ENCODE measurements around the gene VGLL2. TPM values are rescaled to one million over a fixed set of nuclear protein-coding genes. Genes with fewer than 3 reads are reported as not detected.

The VGLL2 gene
- polyA plus RNA-seq, 1 of the 3 experiments (the other 2 are of a cell fraction): 0.02 TPM

GRCh38 chr6:117229870-117230269 lies 35.5 kb upstream of the VGLL2 start:
- Histone ChIP-seq H3K79me2 (ENCODE audit: insufficient read depth) (no peaks in the 10 kb centered on the region), H3K4me1 (ENCODE audit: control insufficient read depth in 1 of 2, insufficient read depth in 2 of 2, low read depth in 1 of 2, low read length in 1 of 2) (no peaks in the 10 kb centered on the region), H3K27ac (ENCODE audit: low read depth in 2 of 2, low read length in 1 of 2) (no peak overlapping the region), H3K9me2 (no peaks in the 10 kb centered on the region), H3K9me3 (no peaks in the 10 kb centered on the region), H3K36me3 (replicated peaks in 1 of 2; ENCODE audit: control insufficient read depth in 1 of 2, insufficient read depth in 2 of 2, low read length in 1 of 2) (no peaks in the 10 kb centered on the region), H3K27me3 (ENCODE audit: insufficient read depth) (no peaks in the 10 kb centered on the region), H3F3A (replicated peaks; ENCODE audit: insufficient read depth) (no peaks in the 10 kb centered on the region), H3K9ac (no peak overlapping the region), H3K4me2 (no peak overlapping the region), H4K20me1 (ENCODE audit: insufficient read depth) (no peaks in the 10 kb centered on the region), H3K4me3 (ENCODE audit: low read depth in 2 of 2, low read length in 1 of 2) (no peak overlapping the region), H2AFZ (ENCODE audit: low read depth) (no peak overlapping the region)
- CTCF ChIA-PET: no interaction called here
- no peak for DNase-seq
- TF ChIP-seq GABPA (IDR thresholded peaks at IDR 0.05; ENCODE audit: low read depth): no peak
- 0% methylated on average over 1 of the region's 1 CpG for WGBS (ENCODE audit: low lambda C conversion rate)
- POLR2A ChIA-PET: no interaction called here

GRCh38 chr6:117231466-117231865 lies 33.9 kb upstream of the VGLL2 start:
- no peak overlapping the region for H3K27ac ChIP-seq (ENCODE audit: low read depth in 2 of 2, low read length in 1 of 2)
- no peak overlapping the region for H3K9ac ChIP-seq
- H4K20me1 ChIP-seq (ENCODE audit: insufficient read depth): no peaks in the 10 kb centered on the region
- no peaks in the 10 kb centered on the region for H3K9me3 ChIP-seq
- H3K9me2 ChIP-seq: no peaks in the 10 kb centered on the region
- POLR2A ChIA-PET: no interaction called here
- TF ChIP-seq FOXJ3 (CRISPR knock-in tag; IDR thresholded peaks at IDR 0.05): no peak
- TF ChIP-seq SIN3A (IDR thresholded peaks at IDR 0.05; ENCODE audit: borderline replicate concordance, low read depth, low read length): no peak
- TF ChIP-seq IRF3 (IDR thresholded peaks at IDR 0.05; ENCODE audit: low read depth, low read length): no peak
- TF ChIP-seq JUND (IDR thresholded peaks at IDR 0.05): no peak
- no peak for TF ChIP-seq REST (IDR thresholded peaks at IDR 0.05; ENCODE audit: low read depth, low read length)
- TF ChIP-seq RCOR1 (IDR thresholded peaks at IDR 0.05; ENCODE audit: low read length): no peak
- no peak for TF ChIP-seq USF2 (IDR thresholded peaks at IDR 0.05; ENCODE audit: borderline replicate concordance, low read depth, low read length)
- TF ChIP-seq EZH2phosphoT487 (IDR thresholded peaks at IDR 0.05; ENCODE audit: borderline replicate concordance, low read depth): no peak
- no peak for TF ChIP-seq RAD21 (IDR thresholded peaks at IDR 0.05; ENCODE audit: low read length)
- TF ChIP-seq, protein P1, sequence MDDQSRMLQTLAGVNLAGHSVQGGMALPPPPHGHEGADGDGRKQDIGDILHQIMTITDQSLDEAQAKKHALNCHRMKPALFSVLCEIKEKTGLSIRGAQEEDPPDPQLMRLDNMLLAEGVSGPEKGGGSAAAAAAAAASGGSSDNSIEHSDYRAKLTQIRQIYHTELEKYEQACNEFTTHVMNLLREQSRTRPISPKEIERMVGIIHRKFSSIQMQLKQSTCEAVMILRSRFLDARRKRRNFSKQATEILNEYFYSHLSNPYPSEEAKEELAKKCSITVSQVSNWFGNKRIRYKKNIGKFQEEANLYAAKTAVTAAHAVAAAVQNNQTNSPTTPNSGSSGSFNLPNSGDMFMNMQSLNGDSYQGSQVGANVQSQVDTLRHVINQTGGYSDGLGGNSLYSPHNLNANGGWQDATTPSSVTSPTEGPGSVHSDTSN (IDR thresholded peaks at IDR 0.05): no peak
- no peak for TF ChIP-seq TCF12 (IDR thresholded peaks at IDR 0.05)
- no peak for TF ChIP-seq USF1 (IDR thresholded peaks at IDR 0.05; ENCODE audit: borderline replicate concordance, low read depth)
- no peak for TF ChIP-seq MXI1 (IDR thresholded peaks at IDR 0.05; ENCODE audit: low read depth, low read length)
- no peak for TF ChIP-seq TEAD4 (IDR thresholded peaks at IDR 0.05; ENCODE audit: borderline replicate concordance, insufficient read depth)
- TF ChIP-seq RFX5 (IDR thresholded peaks at IDR 0.05; ENCODE audit: low read length): no peak
- TF ChIP-seq RXRA (IDR thresholded peaks at IDR 0.05; ENCODE audit: borderline replicate concordance, low read depth): no peak
- no peak for TF ChIP-seq MAX (IDR thresholded peaks at IDR 0.05; ENCODE audit: low read depth)
- TF ChIP-seq YY1 (IDR thresholded peaks at IDR 0.05; ENCODE audit: low read depth): no peak
- no peaks in the 10 kb centered on the region for H3K27me3 ChIP-seq (ENCODE audit: insufficient read depth)
- CTCF ChIA-PET: no interaction called here
- no peaks in the 10 kb centered on the region for H3K36me3 ChIP-seq (replicated peaks in 1 of 2; ENCODE audit: control insufficient read depth in 1 of 2, insufficient read depth in 2 of 2, low read length in 1 of 2)
- WGBS (ENCODE audit: low lambda C conversion rate): 0% methylated on average over 2 of the region's 2 CpGs
- H3K4me2 ChIP-seq: no peak overlapping the region
- no peaks in the 10 kb centered on the region for H3K4me1 ChIP-seq (ENCODE audit: control insufficient read depth in 1 of 2, insufficient read depth in 2 of 2, low read depth in 1 of 2, low read length in 1 of 2)
- no peak overlapping the region for H2AFZ ChIP-seq (ENCODE audit: low read depth)
- no peaks in the 10 kb centered on the region for H3K79me2 ChIP-seq (ENCODE audit: insufficient read depth)
- H3F3A ChIP-seq (replicated peaks; ENCODE audit: insufficient read depth): no peaks in the 10 kb centered on the region
- no peak overlapping the region for H3K4me3 ChIP-seq (ENCODE audit: low read depth in 2 of 2, low read length in 1 of 2)
- DNase-seq: no peak
